Liver (tissue), 9 donors: ENCODE measurements around the gene ELAC2. TPM values are rescaled to one million over a fixed set of nuclear protein-coding genes. Genes with fewer than 3 reads are reported as not detected.

ENCODE experiments used
- DNase-seq: peaks from one replicate; pipeline ENCODE4 v3.0.0-alpha.2; 2017; ENCODE audit warnings: low spot score
- H3K27ac ChIP-seq, 2 donors: one replicate each; pipeline ENCODE4 v1.7.0; 2013; ENCODE audit warnings: inconsistent platforms in 2 of 2, low read length in 2 of 2, control low read depth in 1 of 2, low read depth in 1 of 2, mild to moderate bottlenecking in 1 of 2
- H3K27me3 ChIP-seq, 4 donors: one replicate each; pipeline versions ENCODE4 v1.6.1 to v1.7.0; 2013; ENCODE audit warnings: low read length in 3 of 4, inconsistent platforms in 1 of 4, mild to moderate bottlenecking in 1 of 4, moderate library complexity in 1 of 4; ENCODE audit not compliant: control insufficient read depth in 4 of 4, insufficient read depth in 4 of 4
- H3K36me3 ChIP-seq, 4 donors: one replicate each; pipeline versions ENCODE4 v1.6.1 to v1.7.0; 2013; ENCODE audit warnings: low read length in 3 of 4, mild to moderate bottlenecking in 3 of 4, low read depth in 1 of 4, moderate library complexity in 1 of 4; ENCODE audit not compliant: control insufficient read depth in 4 of 4, insufficient read depth in 3 of 4
- H3K4me1 ChIP-seq, 4 donors: one replicate each; pipeline versions ENCODE4 v1.6.1 to v1.7.0; 2013; ENCODE audit warnings: low read length in 3 of 4, mild to moderate bottlenecking in 3 of 4, moderate library complexity in 1 of 4; ENCODE audit not compliant: control insufficient read depth in 4 of 4, insufficient read depth in 4 of 4
- H3K4me3 ChIP-seq, 3 donors: one replicate each; pipeline versions ENCODE4 v1.6.1 to v1.7.0; 2013; ENCODE audit warnings: low read length in 3 of 3, control low read depth in 1 of 3, low read depth in 1 of 3, mild to moderate bottlenecking in 1 of 3
- H3K9ac ChIP-seq, 2 donors: one replicate each; pipeline ENCODE4 v1.7.0; 2013; ENCODE audit warnings: low read length in 2 of 2, mild to moderate bottlenecking in 2 of 2, moderate library complexity in 2 of 2, control low read depth in 1 of 2, low read depth in 1 of 2
- H3K9me3 ChIP-seq, 4 donors: one replicate each; pipeline versions ENCODE4 v1.6.1 to v1.7.0; 2013; ENCODE audit warnings: low read length in 3 of 4; ENCODE audit not compliant: control insufficient read depth in 4 of 4
- CTCF ChIP-seq: fragments of 150-350 bp; IDR thresholded peaks from 2 replicates; pipeline ENCODE4 v1.5.1; 2017; ENCODE audit warnings: improper control_type of control experiment, low read depth, low read length; ENCODE audit not compliant: missing input control
- EGR1 ChIP-seq, 2 donors: IDR thresholded peaks; 2 replicates each; pipeline ENCODE4 v1.6.1; 2016 to 2018; ENCODE audit warnings: antibody characterized with exemption in 2 of 2, low read depth in 2 of 2
- FOXA1 ChIP-seq: IDR thresholded peaks from 2 replicates; pipeline ENCODE4 v1.6.1; 2016; ENCODE audit warnings: antibody characterized with exemption
- FOXA2 ChIP-seq: IDR thresholded peaks from 2 replicates; pipeline ENCODE4 v1.6.1; 2016; ENCODE audit warnings: antibody characterized with exemption
- GABPA ChIP-seq, 2 donors: IDR thresholded peaks in 1 of 2; conservative IDR thresholded peaks in 1 of 2; 2 replicates each; pipeline ENCODE4 v1.6.1; 2016; ENCODE audit warnings: antibody characterized with exemption in 2 of 2, mild to moderate bottlenecking in 1 of 2, moderate library complexity in 1 of 2
- HNF4A ChIP-seq, 2 donors: conservative IDR thresholded peaks; 2 replicates each; pipeline ENCODE4 v1.6.1; 2016; ENCODE audit warnings: antibody characterized with exemption in 2 of 2, mild to moderate bottlenecking in 2 of 2
- HNF4G ChIP-seq: IDR thresholded peaks from 2 replicates; pipeline ENCODE4 v1.6.1; 2016; ENCODE audit warnings: antibody characterized with exemption
- JUND ChIP-seq, 2 donors: IDR thresholded peaks; 2 replicates each; pipeline ENCODE4 v1.6.1; 2016; ENCODE audit warnings: antibody characterized with exemption in 2 of 2
- MAX ChIP-seq: IDR thresholded peaks from 2 replicates; pipeline ENCODE4 v1.6.1; 2016; ENCODE audit warnings: antibody characterized with exemption
- NR2F2 ChIP-seq: IDR thresholded peaks from 2 replicates; pipeline ENCODE4 v1.6.1; 2016; ENCODE audit warnings: antibody characterized with exemption
- RAD21 ChIP-seq, 2 donors: IDR thresholded peaks; 2 replicates each; pipeline ENCODE4 v1.6.1; 2016; ENCODE audit warnings: antibody characterized with exemption in 2 of 2, mild to moderate bottlenecking in 2 of 2
- REST ChIP-seq: IDR thresholded peaks from 2 replicates; pipeline ENCODE4 v1.6.1; 2016; ENCODE audit warnings: antibody characterized with exemption, mild to moderate bottlenecking
- RXRA ChIP-seq, 2 donors: IDR thresholded peaks; 2 replicates each; pipeline ENCODE4 v1.6.1; 2017 to 2018; ENCODE audit warnings: antibody characterized with exemption in 2 of 2, mild to moderate bottlenecking in 1 of 2
- SP1 ChIP-seq: IDR thresholded peaks from 2 replicates; pipeline ENCODE4 v1.6.1; 2018; ENCODE audit warnings: antibody characterized with exemption, mild to moderate bottlenecking
- TAF1 ChIP-seq: conservative IDR thresholded peaks from 2 replicates; pipeline ENCODE4 v1.6.1; 2016; ENCODE audit warnings: antibody characterized with exemption, mild to moderate bottlenecking
- YY1 ChIP-seq: IDR thresholded peaks from 2 replicates; pipeline ENCODE4 v1.6.1; 2016; ENCODE audit warnings: antibody characterized with exemption, mild to moderate bottlenecking
- ZBTB33 ChIP-seq: IDR thresholded peaks from 2 replicates; pipeline ENCODE4 v1.6.1; 2016; ENCODE audit warnings: antibody characterized with exemption
- WGBS: extraction: QIAGEN DNeasy Blood & Tissue Kit; methylation state at CpG from one replicate; pipeline ENCODE4 v1.1.7; 2013; 5-methylcytosine and 5-hydroxymethylcytosine counted together
- polyA plus RNA-seq, 2 donors: library from polyadenylated mRNA; stranded (reverse) in 1 of 2; unstranded in 1 of 2; fragments of 200-250 nt in 1 of 2; fragments of >200 nt in 1 of 2; fragmentation: Nextera tagmentation in 1 of 2; extraction: Ambion mirVana in 1 of 2; gene quantifications; one replicate each; pipeline versions ENCODE4 v1.2.1 to v1.2.3, GENCODE V29; 2013 to 2015
- total RNA-seq, 2 donors: library from RNA; depleted of rRNA; stranded (reverse); fragments of >200 nt; gene quantifications; one replicate each; pipeline ENCODE4 v1.2.3, GENCODE V29; 2014
- donor health status: healthy.
- donor health status: healthy.
- donor health status: healthy.
- donor health status: healthy.
- donor health status: healthy.

Gene ELAC2
- total and polyA plus RNA-seq, 4 donors = 26.5 to 54.1 (median 36.2) TPM

- Histone ChIP-seq H3K27ac (no peak overlapping the region), H3K4me1 (peaks cover 0 to 15% (median 9%) of the 10 kb centered on the region in 4 donors), H3K27me3 (no peaks in the 10 kb centered on the region), H3K9ac (no peak overlapping the region), H3K4me3 (no peak overlapping the region), H3K36me3 (peaks cover 14 to 53% (median 42%) of the 10 kb centered on the region in 4 donors), H3K9me3 (no peaks in the 10 kb centered on the region)
- 87% methylated on average over 7 of the region's 7 CpGs for WGBS
- TF ChIP-seq TAF1 (no peak), RXRA (IDR thresholded peaks at IDR 0.05) (no peak), CTCF (no peak), HNF4A (conservative IDR thresholded peaks at IDR 0.05) (no peak), HNF4G (no peak), FOXA2 (no peak), ZBTB33 (no peak), SP1 (no peak), RAD21 (IDR thresholded peaks at IDR 0.05) (no peak), REST (no peak), MAX (no peak), NR2F2 (no peak), FOXA1 (no peak), GABPA (IDR thresholded peaks at IDR 0.05 in 1 of 2, conservative IDR thresholded peaks at IDR 0.05 in 1 of 2) (no peak), EGR1 (IDR thresholded peaks at IDR 0.05; ENCODE audit: low read depth in 2 of 2) (no peak), JUND (IDR thresholded peaks at IDR 0.05) (no peak)
- DNase-seq = no peak
Measured at GRCh38 chr17:13014801-13015200, 3.0 kb downstream of the ELAC2 start.

- Histone ChIP-seq H3K9ac (no peak overlapping the region), H3K27me3 (no peaks in the 10 kb centered on the region), H3K9me3 (no peaks in the 10 kb centered on the region), H3K27ac (no peak overlapping the region), H3K4me1 (no peaks in the 10 kb centered on the region), H3K36me3 (peaks cover 18 to 71% (median 47%) of the 10 kb centered on the region in 4 donors), H3K4me3 (no peak overlapping the region)
- 57% methylated on average over 7 of the region's 7 CpGs for WGBS
- no peak for DNase-seq
- no peak for TF ChIP-seq REST
- no peak for TF ChIP-seq HNF4G
- TF ChIP-seq HNF4A (conservative IDR thresholded peaks at IDR 0.05) = no peak
- no peak for TF ChIP-seq YY1
- no peak for TF ChIP-seq SP1
- TF ChIP-seq MAX = no peak
- TF ChIP-seq FOXA1 = no peak
- no peak for TF ChIP-seq JUND (IDR thresholded peaks at IDR 0.05)
- TF ChIP-seq GABPA (IDR thresholded peaks at IDR 0.05 in 1 of 2, conservative IDR thresholded peaks at IDR 0.05 in 1 of 2) = no peak
- TF ChIP-seq CTCF = no peak
- no peak for TF ChIP-seq FOXA2
- no peak for TF ChIP-seq TAF1
- TF ChIP-seq NR2F2 = no peak
Measured at GRCh38 chr17:13010959-13011358, 6.9 kb downstream of the ELAC2 start.
